ENCODE measurements around the gene QKI.

Gene QKI

GRCh38 chr6:163491737-163492300 lies 77.3 kb downstream of the QKI start:
- no peak for DNase-seq

- no peak for DNase-seq
Measured at GRCh38 chr6:163494279-163494727, 79.8 kb downstream of the QKI start.

- no peak for DNase-seq
Measured at GRCh38 chr6:163496205-163496604, 81.7 kb downstream of the QKI start.

GRCh38 chr6:163500105-163500504 lies 85.6 kb downstream of the QKI start:
- DNase-seq = no peak

GRCh38 chr6:163501026-163501425 lies 86.5 kb downstream of the QKI start:
- DNase-seq = no peak

- DNase-seq = no peak
Measured at GRCh38 chr6:163501439-163501838, 86.9 kb downstream of the QKI start.

- no peak for DNase-seq
Measured at GRCh38 chr6:163504984-163505640, 90.6 kb downstream of the QKI start.

GRCh38 chr6:163507965-163508364 lies 93.4 kb downstream of the QKI start:
- no peak for DNase-seq

- DNase-seq = no peak
Measured at GRCh38 chr6:163513003-163513402, 98.5 kb downstream of the QKI start.

GRCh38 chr6:163513570-163514166 lies 99.2 kb downstream of the QKI start:
- DNase-seq = no peak

- DNase-seq = no peak
Measured at GRCh38 chr6:163516908-163517307, 102.4 kb downstream of the QKI start.

GRCh38 chr6:163520956-163521355 lies 106.4 kb downstream of the QKI start:
- DNase-seq = no peak

GRCh38 chr6:163522033-163522432 lies 107.5 kb downstream of the QKI start:
- DNase-seq = no peak

- no peak for DNase-seq
Measured at GRCh38 chr6:163525926-163526325, 111.4 kb downstream of the QKI start.

GRCh38 chr6:163526346-163526745 lies 111.8 kb downstream of the QKI start:
- DNase-seq = no peak

- no peak for DNase-seq
Measured at GRCh38 chr6:163527291-163527690, 112.8 kb downstream of the QKI start.

GRCh38 chr6:163529605-163530004 lies 115.1 kb downstream of the QKI start:
- no peak for DNase-seq

- no peak for DNase-seq
Measured at GRCh38 chr6:163530406-163530805, 115.9 kb downstream of the QKI start.

- no peak for DNase-seq
Measured at GRCh38 chr6:163531122-163531521, 116.6 kb downstream of the QKI start.

GRCh38 chr6:163532526-163533078 lies 118.1 kb downstream of the QKI start:
- DNase-seq = no peak

- no peak for DNase-seq
Measured at GRCh38 chr6:163533443-163533842, 118.9 kb downstream of the QKI start.

- no peak for DNase-seq
Measured at GRCh38 chr6:163536770-163537169, 122.3 kb downstream of the QKI start.

- DNase-seq = no peak
Measured at GRCh38 chr6:163538331-163538730, 123.8 kb downstream of the QKI start.

- DNase-seq = no peak
Measured at GRCh38 chr6:163539101-163539762, 124.7 kb downstream of the QKI start.

All from CD4-positive, alpha-beta T cell treated with Interleukin-12 subunit alpha and Interleukin-12 subunit beta, for 1 hour (primary cell).